Heart right ventricle (tissue), 16 donors: Measurements from ENCODE around the gene RPL32. TPM values are rescaled to one million over a fixed set of nuclear protein-coding genes. Genes with fewer than 3 reads are reported as not detected.

Experiments used
- ATAC-seq, 8 donors: fragments of 200-7000 bp; cut with Tn5 transposase; one replicate each; pipeline ENCODE4 v1.9.1; 2020; ENCODE audit warnings: mild to moderate bottlenecking in 8 of 8, moderate library complexity in 8 of 8, moderate number of reproducible peaks in 1 of 8
- DNase-seq, 2 donors: peaks; one replicate each; pipeline ENCODE4 v3.0.0-alpha.2; 2020
- H3K27ac ChIP-seq, 10 donors: fragments of 200-600 bp; sonication (generic) in 2 of 10; one replicate each; pipeline versions ENCODE4 v1.5.0 to v1.8.0; 2020 to 2022; ENCODE audit warnings: mild to moderate bottlenecking in 3 of 10
- H3K27me3 ChIP-seq, 7 donors: fragments of 200-600 bp; one replicate each; pipeline ENCODE4 v1.8.0; 2021 to 2022; ENCODE audit warnings: mild to moderate bottlenecking in 2 of 7
- H3K36me3 ChIP-seq, 9 donors: fragments of 200-600 bp; sonication (generic) in 1 of 9; one replicate each; pipeline versions ENCODE4 v1.5.0 to v1.8.0; 2020 to 2022; ENCODE audit warnings: mild to moderate bottlenecking in 2 of 9
- H3K4me1 ChIP-seq, 9 donors: fragments of 200-600 bp; sonication (generic) in 1 of 9; one replicate each; pipeline versions ENCODE4 v1.5.0 to v1.8.0; 2020 to 2022; ENCODE audit warnings: mild to moderate bottlenecking in 4 of 9
- H3K4me3 ChIP-seq, 10 donors: fragments of 200-600 bp; sonication (generic) in 2 of 10; one replicate each; pipeline versions ENCODE4 v1.5.0 to v1.8.0; 2020 to 2022; ENCODE audit warnings: mild to moderate bottlenecking in 7 of 10, moderate library complexity in 2 of 10
- H3K9me3 ChIP-seq, 11 donors: fragments of 200-600 bp in 10 of 11; sonication (generic) in 2 of 11; one replicate each; pipeline versions ENCODE4 v1.5.0 to v1.8.0; 2013 to 2022; ENCODE audit warnings: mild to moderate bottlenecking in 2 of 11, control low read depth in 1 of 11, moderate library complexity in 1 of 11
- CTCF ChIP-seq, 9 donors: fragments of 200-600 bp; sonication (generic) in 2 of 9; IDR thresholded peaks; one replicate each; pipeline versions ENCODE4 v1.5.0 to v1.8.0; 2021 to 2022; ENCODE audit warnings: antibody characterized with exemption in 9 of 9, mild to moderate bottlenecking in 5 of 9, moderate library complexity in 1 of 9
- WGBS, 2 donors: extraction: QIAGEN DNeasy Blood & Tissue Kit; methylation state at CpG; one replicate each; pipeline ENCODE4 v1.1.7; 2013; ENCODE audit warnings: inconsistent platforms in 1 of 2; 5-methylcytosine and 5-hydroxymethylcytosine counted together
- intact Hi-C, 10 donors: fragments of 100-400 bp; cut with DNase I; formaldehyde crosslinking; loops; one replicate each; pipeline versions ENCODE4 v1.11.1 to v1.14.2; 2022
- polyA plus RNA-seq, 2 donors: library from polyadenylated mRNA; stranded (reverse); fragments of 200-250 nt; gene quantifications; one replicate each; pipeline ENCODE4 v1.2.3, GENCODE V29; 2013
- total RNA-seq, 10 donors: library from RNA; stranded (reverse); fragmentation: NEBNext Ultra II Directional in 3 of 10; extraction: Animal tissue kit (Norgen Biotek cat#: 25700) in 3 of 10; gene quantifications; one replicate each; pipeline versions ENCODE4 v1.2.1 to v1.2.4, GENCODE V29; 2021 to 2023
- donor health status: Arrhythmogenic right ventricular cardiomyopathy.
- donor health status: ischemic (EF 13 %, LVEDD 7.1; RV severe dilation, severe dysfunction).
- donor health status: healthy with polysubstance abuse.
- donor health status: DM: no; HTN: yes; CAD: no.
- donor health status: DM: no; HTN: no; CAD: no.
- donor health status: ischemic (EF 25% LVEDD 6.9; RV normal size, moderate dysfunction).
- donor health status: ischemic (EF 25% LVEDD 5.7; RV mildly dilated, moderate dysfunction).
- donor health status: healthy.
- donor health status: DM: yes; HTN: yes; CAD: no.
- donor health status: Ischemic cardiomyopathy.
- donor health status: ischemic (EF 35%, LVEDD 5.7; RV mildly dilated, moderate dysfunction).
- donor health status: nonischemic (EF 11% LVEDD 7.7; RV severe dilation, severe dysfunction).
- donor health status: DM: yes; HTN: yes; CAD: no.
- donor health status: PGD.
- donor health status: ischemic (EF 29% LVEDD 5.4; RV normal size, mild dysfunction).
- donor health status: nonischemic (EF 23%, LVEDD 6.1; RV moderate dilation, normal function).

Gene RPL32
- total and polyA plus RNA-seq, 12 donors, result 827 to 2,488 (median 909) TPM

GRCh38 chr3:12886106-12886679 lies 44.8 kb upstream of the RPL32 start:
- WGBS, 2 donors, result 65 to 70% methylated on average over 10 of the region's 10 CpGs
- no peak overlapping the region for H3K27ac ChIP-seq
- DNase-seq (no peak), ATAC-seq (no peak)
- no peak overlapping the region for H3K4me3 ChIP-seq
- peaks cover 0 to 10% (median 2%) of the 10 kb centered on the region in 9 donors for H3K4me1 ChIP-seq
- intact Hi-C loops, result no loop called here
- H3K27me3 ChIP-seq, result peaks cover 0 to 20% (median 0%) of the 10 kb centered on the region in 7 donors
- H3K36me3 ChIP-seq, result no peaks in the 10 kb centered on the region
- no peak for TF ChIP-seq CTCF (IDR thresholded peaks at IDR 0.05)
- H3K9me3 ChIP-seq, result no peaks in the 10 kb centered on the region

DNA sequence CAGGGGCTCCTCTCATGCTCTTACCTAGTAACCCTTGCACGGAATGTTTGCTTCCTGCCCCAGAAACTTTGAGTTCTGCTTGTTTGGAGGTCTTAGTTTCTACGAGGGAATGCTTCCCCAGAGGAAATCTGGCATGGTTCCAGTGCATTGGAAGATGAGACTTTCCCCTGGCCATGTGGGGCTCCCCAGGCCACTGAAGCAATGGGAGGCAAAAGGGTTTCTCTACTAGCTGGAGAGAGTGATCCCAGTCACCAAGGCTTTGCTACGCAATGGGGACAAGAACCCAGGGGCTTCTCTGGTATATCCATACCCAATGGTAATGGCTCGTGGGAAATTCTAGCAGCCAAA lies 44.2 kb upstream of the RPL32 start:
- WGBS, 2 donors, result 72 to 79% methylated on average over 4 of the region's 4 CpGs
- ATAC-seq (no peak), DNase-seq (no peak)
- no peaks in the 10 kb centered on the region for H3K36me3 ChIP-seq
- TF ChIP-seq CTCF (IDR thresholded peaks at IDR 0.05), result no peak
- H3K9me3 ChIP-seq, result no peaks in the 10 kb centered on the region
- H3K4me3 ChIP-seq, result no peak overlapping the region
- peaks cover 0 to 10% (median 2%) of the 10 kb centered on the region in 9 donors for H3K4me1 ChIP-seq
- peaks cover 0 to 20% (median 0%) of the 10 kb centered on the region in 7 donors for H3K27me3 ChIP-seq
- H3K27ac ChIP-seq, result no peak overlapping the region
- intact Hi-C loops, result no loop called here

DNA sequence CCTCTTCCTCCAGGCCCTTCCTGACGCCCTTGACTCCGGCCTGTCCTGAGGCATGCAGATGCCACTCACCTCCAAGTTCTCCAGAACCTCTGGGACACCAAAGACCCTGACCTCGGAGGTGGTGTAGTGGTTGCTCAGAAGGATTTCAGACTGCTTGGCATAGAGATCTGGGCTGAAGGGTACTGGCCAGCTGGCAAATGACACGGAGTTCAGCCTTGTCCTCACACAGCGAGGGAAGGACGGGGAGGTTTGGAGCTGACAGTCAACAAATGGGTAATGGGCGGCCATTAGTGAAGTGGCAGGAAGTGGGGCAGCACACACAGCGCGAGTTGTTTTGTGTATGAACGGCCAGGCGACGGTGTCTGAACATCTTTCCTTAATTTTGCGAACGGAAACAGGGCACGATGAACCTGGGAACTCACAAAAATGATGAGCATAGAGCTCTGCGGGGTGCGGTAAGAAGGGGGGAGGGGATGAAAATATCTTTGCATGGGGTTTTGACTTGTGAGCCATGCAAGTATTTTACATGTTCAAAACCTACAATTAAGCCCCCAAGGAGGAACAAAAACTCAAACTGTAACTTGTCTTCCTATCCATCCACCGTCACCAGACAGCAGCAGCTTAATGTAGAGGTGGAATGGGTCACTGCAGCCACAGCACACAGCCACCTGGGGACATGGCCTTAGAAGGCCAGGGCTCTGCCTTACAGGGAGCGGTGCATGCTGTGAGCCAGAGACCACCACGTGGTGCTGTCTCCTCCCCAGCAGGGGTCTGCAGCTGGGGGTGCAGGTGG lies 43.6 kb upstream of the RPL32 start:
- Histone ChIP-seq H3K4me3 (no peak overlapping the region), H3K27me3 (peaks cover 0 to 19% (median 0%) of the 10 kb centered on the region in 7 donors), H3K36me3 (no peaks in the 10 kb centered on the region), H3K4me1 (peaks cover 0 to 10% (median 2%) of the 10 kb centered on the region in 9 donors), H3K9me3 (no peaks in the 10 kb centered on the region), H3K27ac (peak overlapping the region in 2 of 10 donors; percentile 14 to 65)
- intact Hi-C loops, result no loop called here
- no peak for TF ChIP-seq CTCF (IDR thresholded peaks at IDR 0.05)
- DNase-seq, result no peak
- ATAC-seq, result peak in 1 of 8 donors; percentile 12
- 90 to 93% methylated on average over 20 of the region's 20 CpGs for WGBS, 2 donors

GRCh38 chr3:12884186-12884680 lies 42.9 kb upstream of the RPL32 start:
- TF ChIP-seq CTCF (IDR thresholded peaks at IDR 0.05), result no peak

More at GRCh38 chr3:12884186-12884680, 42.9 kb upstream of the RPL32 start:
- Histone ChIP-seq H3K36me3 (no peaks in the 10 kb centered on the region), H3K27me3 (peaks cover 0 to 14% (median 0%) of the 10 kb centered on the region in 7 donors), H3K4me3 (no peak overlapping the region), H3K27ac (peak overlapping the region in 6 of 10 donors; percentile 14 to 65 (median 32)), H3K4me1 (peaks cover 0 to 10% (median 2%) of the 10 kb centered on the region in 9 donors), H3K9me3 (no peaks in the 10 kb centered on the region)
- intact Hi-C loops, result no loop called here
- WGBS, 2 donors, result 61 to 63% methylated on average over 15 of the region's 15 CpGs
- ATAC-seq (peak; percentile 72 to 96 (median 90)), DNase-seq (peak in 1 of 2 donors; percentile 53)
